Esophagus mucosa (tissue), 1 donor: ENCODE data around the gene PRDM13. TPM values are rescaled to one million over a fixed set of nuclear protein-coding genes. Genes with fewer than 3 reads are reported as not detected.
"Not testable (repeated sequence)": the region's sequence is repeated elsewhere in the genome, so short reads cannot be mapped to it uniquely, and the experiment has no call there.

Experiments
- ATAC-seq: fragments of 200-7000 bp; cut with Tn5 transposase; one replicate; pipeline ENCODE4 v1.9.1; 2020
- total RNA-seq: library from RNA; stranded (reverse); gene quantifications from one replicate; pipeline ENCODE4 v1.2.4, GENCODE V29; 2023
- donor health status: DM: yes; HTN: yes; CAD: no.

Gene PRDM13
- total RNA-seq, 1 donor from 2014 or later: not detected

DNA sequence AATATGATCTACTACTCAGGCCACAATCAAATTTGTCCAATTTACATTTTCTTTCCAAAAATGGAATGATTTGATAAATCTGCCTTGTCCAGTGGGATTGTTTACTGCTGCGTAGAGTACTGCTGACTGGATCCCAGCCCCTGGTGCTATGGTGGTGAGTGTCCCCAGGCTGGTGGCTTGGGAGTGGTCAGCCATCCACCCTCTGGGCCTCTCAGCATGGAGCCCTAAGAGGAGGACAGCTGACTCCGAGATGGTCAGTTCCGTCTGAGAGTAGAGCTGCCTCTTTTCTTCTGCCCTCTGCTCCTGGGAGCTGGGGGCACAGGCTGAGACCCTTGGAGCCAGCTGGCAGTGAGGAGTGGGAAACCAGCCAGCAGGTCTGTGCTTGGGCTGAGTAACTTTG lies 22.7 kb downstream of the PRDM13 start:
- ATAC-seq: no peak

DNA sequence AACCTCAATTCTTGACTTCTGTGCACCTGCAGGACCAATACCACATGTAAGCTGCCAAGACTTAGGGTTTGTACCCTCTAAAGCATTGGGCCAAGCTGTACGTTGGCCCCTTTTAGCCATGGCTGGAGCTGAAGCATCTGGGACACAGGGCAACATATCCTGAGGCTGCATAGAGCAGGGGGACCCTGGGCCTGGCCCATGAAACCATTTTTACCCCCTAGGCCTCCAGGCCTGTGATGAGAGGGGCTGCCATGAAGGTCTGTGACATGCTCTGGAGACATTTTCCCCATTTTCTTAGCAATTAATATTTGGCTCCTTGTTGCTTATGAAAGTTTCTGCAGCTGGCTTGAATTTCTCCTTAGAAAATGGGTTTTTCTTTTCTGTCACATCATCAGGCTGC lies 31.0 kb downstream of the PRDM13 start:
- no peak for ATAC-seq

DNA sequence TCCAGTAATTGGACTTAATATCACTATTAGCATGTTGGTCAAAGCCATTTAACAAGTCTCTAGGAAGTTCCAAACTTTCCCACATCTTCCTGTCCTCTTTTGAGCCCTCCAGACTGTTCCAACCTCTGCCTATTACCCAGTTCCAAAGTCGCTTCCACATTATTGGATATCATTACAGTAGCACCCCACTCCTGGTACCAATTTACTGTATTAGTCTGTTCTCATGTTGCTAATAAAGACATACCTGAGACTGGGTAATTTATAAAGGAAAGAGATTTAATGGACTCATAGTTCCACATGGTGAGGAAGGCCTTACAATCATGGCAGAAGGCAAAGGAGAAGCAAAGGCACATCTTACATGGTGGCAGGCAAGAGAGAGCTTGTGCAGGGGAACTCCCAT lies 31.7 kb downstream of the PRDM13 start:
- not testable (repeated sequence) for ATAC-seq

DNA sequence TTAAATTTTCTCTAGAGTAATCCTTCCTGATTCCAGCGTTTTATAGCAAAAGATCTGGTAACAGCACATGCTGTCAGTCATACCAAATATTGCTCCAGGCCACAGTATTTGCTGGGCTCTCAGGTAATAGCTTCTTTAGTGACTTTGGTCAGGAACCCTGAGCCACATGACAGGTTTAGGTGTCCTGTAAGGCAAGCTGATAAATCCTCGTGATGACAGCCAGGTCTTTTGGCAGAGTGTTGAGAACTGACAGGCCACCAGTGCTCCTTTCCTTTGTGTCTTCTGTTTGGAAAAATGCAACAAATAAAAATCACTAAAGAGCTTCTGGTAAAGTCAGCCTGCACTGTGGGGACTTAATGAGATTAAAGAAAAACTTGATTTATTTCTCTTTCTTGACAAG lies 34.6 kb downstream of the PRDM13 start:
- no peak for ATAC-seq

DNA sequence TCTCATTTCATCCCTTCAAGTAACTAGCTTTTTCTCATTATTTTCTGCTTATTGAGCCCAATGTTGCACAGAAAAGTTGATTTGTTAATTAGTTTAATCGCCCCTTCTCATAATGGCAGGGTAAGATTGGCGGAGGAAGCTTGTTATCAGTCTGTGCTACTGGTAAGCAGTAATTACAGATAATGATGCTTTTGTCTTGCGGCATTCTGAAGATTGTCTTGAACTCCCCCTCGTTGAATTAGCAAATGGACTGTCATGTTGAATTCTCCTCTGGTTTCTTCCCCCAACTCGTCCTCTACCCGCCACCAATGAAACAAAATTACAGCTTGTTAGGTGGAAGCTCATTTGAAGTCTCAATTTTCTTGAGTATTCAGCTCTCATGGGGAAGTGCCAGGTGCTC lies 39.4 kb downstream of the PRDM13 start:
- ATAC-seq: no peak

DNA sequence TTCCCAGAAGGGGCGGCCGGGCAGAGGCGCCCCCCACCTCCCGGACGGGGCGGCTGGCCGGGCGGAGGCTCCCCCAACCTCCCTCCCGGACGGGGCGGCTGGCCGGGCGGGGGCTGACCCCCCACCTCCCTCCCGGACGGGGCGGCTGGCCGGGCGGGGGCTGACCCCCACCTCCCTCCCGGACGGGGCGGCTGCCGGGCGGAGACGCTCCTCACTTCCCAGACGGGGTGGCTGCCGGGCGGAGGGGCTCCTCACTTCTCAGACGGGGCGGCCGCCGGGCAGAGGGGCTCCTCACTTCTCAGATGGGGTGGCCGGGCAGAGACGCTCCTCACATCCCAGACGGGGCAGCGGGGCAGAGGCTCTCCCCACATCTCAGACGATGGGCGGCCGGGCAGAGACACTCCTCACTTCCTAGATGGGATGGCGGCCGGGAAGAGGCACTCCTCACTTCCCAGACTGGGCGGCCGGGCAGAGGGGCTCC lies 43.5 kb downstream of the PRDM13 start:
- not testable (repeated sequence) for ATAC-seq

DNA sequence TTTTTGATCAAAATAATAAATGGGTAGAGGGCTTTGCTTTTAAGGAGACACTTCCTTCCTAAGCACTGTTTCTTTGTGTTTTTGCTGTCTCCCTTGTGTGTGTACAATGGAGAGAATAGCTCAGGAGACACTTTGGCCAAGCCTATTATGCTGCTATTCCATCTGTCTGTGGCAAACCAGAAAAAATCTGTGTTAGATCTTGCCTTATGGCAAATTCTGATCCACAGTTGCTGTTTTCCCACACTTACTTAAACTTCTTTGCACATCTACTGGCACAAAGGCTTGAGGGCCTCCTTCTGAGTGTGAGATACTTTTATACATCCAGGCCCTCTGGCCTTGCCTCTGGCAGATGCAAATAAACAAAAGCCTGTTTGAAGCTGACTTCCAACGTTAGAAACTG lies 53.6 kb downstream of the PRDM13 start:
- ATAC-seq: no peak

DNA sequence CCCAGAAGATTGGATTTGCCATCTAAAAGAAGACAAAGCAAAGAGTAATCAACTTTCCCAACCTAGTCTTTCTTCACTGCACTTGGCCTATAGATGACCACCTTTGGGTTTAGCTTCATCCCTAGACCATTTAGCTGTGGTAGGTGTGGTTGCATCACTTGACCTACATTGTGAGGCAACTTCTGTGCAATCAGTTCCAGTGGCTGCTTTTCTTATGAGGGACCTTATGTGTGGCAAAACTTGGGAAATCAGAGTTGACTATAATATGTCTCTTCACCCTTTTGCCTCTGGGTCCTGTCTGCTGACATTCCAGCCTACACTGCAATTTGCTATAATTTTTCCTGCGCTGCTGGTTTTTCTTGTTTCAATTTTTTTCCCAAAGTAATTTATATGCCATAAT lies 55.2 kb downstream of the PRDM13 start:
- no peak for ATAC-seq

DNA sequence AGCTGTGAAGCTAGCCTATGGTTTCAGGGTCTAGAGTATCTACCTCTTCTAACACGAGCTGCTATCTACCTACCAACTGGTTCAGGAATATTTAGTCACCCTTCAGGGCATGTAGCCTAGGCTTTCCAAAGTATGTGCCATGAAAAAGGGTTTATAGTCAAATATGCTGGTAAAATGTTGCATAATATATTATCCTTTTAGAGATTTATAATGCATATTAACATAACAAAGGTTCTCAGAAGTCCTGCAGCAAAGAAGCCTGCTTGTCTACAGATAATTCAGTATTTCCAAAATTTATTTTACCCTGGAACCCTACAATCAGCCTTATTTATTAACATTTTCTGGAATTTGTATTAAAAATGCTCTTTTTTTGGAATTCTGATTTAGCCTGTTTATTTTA lies 56.0 kb downstream of the PRDM13 start:
- ATAC-seq: no peak

Other genes starting within 250 kb of the PRDM13 start
- gene COQ3, start 212.6 kb upstream of the PRDM13 start, total RNA-seq: 9.2 TPM
- gene PNISR, start 181.5 kb upstream of the PRDM13 start, total RNA-seq: 27.7 TPM
- 6.5 TPM for gene USP45, start 91.4 kb upstream of the PRDM13 start, total RNA-seq
- 38.5 TPM for gene CCNC, start 38.2 kb upstream of the PRDM13 start, total RNA-seq